Left forelimb (tissue), 1 donor: ENCODE data around the gene OR2J1.
"Not testable (repeated sequence)": the region's sequence is repeated elsewhere in the genome, so short reads cannot be mapped to it uniquely, and the experiment has no call there.

Source experiments
- DNase-seq: peaks from one replicate; pipeline ENCODE4 v3.0.0-alpha.2; 2018; ENCODE audit warnings: low spot score

OR2J1 gene

GRCh38 chr6:29099190-29099589 is at the start of gene OR2J1:
TSS of gene OR2J1 (plus strand) at chr6:29099490. CDS start at chr6:29100943, 1,453 bp downstream.
- no peak for DNase-seq

GRCh38 chr6:29051680-29052079 is 47.6 kb upstream of the OR2J1 start:
- no peak for DNase-seq

GRCh38 chr6:29071831-29072723 is 27.2 kb upstream of the OR2J1 start:
- DNase-seq = no peak

- DNase-seq = no peak
These were observed 20.1 kb upstream of the OR2J1 start for GRCh38 chr6:29079203-29079602.

GRCh38 chr6:29081312-29081711 is 18.0 kb upstream of the OR2J1 start:
- DNase-seq = no peak

- DNase-seq = no peak
These were observed 16.8 kb upstream of the OR2J1 start for GRCh38 chr6:29082457-29082856.

- DNase-seq = no peak
These were observed 12.1 kb upstream of the OR2J1 start, which contains the start of gene OR2B3 for GRCh38 chr6:29087213-29087612. TSS of gene OR2B3 (minus strand) at chr6:29087313. CDS start at chr6:29087248, 65 bp downstream.

GRCh38 chr6:29092957-29093356 is 6.3 kb upstream of the OR2J1 start:
- DNase-seq = no peak

GRCh38 chr6:29097803-29098202 is 1.5 kb upstream of the OR2J1 start:
- DNase-seq = no peak

- DNase-seq = no peak
These were observed 8.5 kb downstream of the OR2J1 start, which contains the start of gene OR2J3 for GRCh38 chr6:29107758-29108157. TSS of gene OR2J3 (plus strand) at chr6:29108058. CDS start at chr6:29111891, 3,833 bp downstream.

- no peak for DNase-seq
These were observed 12.8 kb downstream of the OR2J1 start for GRCh38 chr6:29112135-29112534.

- not testable (repeated sequence) for DNase-seq
These were observed 15.7 kb downstream of the OR2J1 start for GRCh38 chr6:29114964-29115363.

GRCh38 chr6:29129326-29130012 is 30.2 kb downstream of the OR2J1 start:
- no peak for DNase-seq

GRCh38 chr6:29130644-29131043 is 31.4 kb downstream of the OR2J1 start:
- DNase-seq = no peak

GRCh38 chr6:29131691-29132090 is 32.4 kb downstream of the OR2J1 start:
- no peak for DNase-seq

- no peak for DNase-seq
These were observed 38.4 kb downstream of the OR2J1 start for GRCh38 chr6:29137724-29138123.

- no peak for DNase-seq
These were observed 42.3 kb downstream of the OR2J1 start for GRCh38 chr6:29141606-29142005.

- DNase-seq = no peak
These were observed 43.0 kb downstream of the OR2J1 start for GRCh38 chr6:29142309-29142708.

GRCh38 chr6:29146179-29146578 is 46.9 kb downstream of the OR2J1 start:
- no peak for DNase-seq

GRCh38 chr6:29147074-29147473 is 47.8 kb downstream of the OR2J1 start:
- DNase-seq = no peak

- not testable (repeated sequence) for DNase-seq
These were observed 50.2 kb downstream of the OR2J1 start for GRCh38 chr6:29149444-29149843.
